PC-9 (cell line): ENCODE data around the gene BBX.

Experiments used
- CTCF ChIP-seq: fragments of 200-600 bp; sonication (generic); conservative IDR thresholded peaks from 2 replicates; pipeline ENCODE4 v1.6.1; 2017; ENCODE audit warnings: mixed run types, antibody characterized with exemption, mild to moderate bottlenecking, moderate library complexity
- EZH2 ChIP-seq: fragments of 200-600 bp; sonication (generic); IDR thresholded peaks from 2 replicates; pipeline ENCODE4 v1.8.0; 2017; ENCODE audit warnings: antibody characterized with exemption, low read depth

GRCh38 chr3:107660306-107660976 lies 137.7 kb downstream of the BBX start:
- TF ChIP-seq CTCF (peak; percentile 92), EZH2 (no peak)
